ENCODE results near the gene KCND1.

- no peak for TF ChIP-seq CTCF (conservative IDR thresholded peaks at IDR 0.05; ENCODE audit: low read depth, low read length)
- TF ChIP-seq EZH2 (IDR thresholded peaks at IDR 0.05; ENCODE audit: low read length, unreplicated experiment), result no peak
Measured at GRCh38 chrX:48965959-48966358, 5.7 kb downstream of the KCND1 start.

Data from PC-3 (cell line).